Type B pancreatic cell (in vitro differentiated cells): ENCODE measurements around the gene MMRN2. TPM values are rescaled to one million over a fixed set of nuclear protein-coding genes. Genes with fewer than 3 reads are reported as not detected.

Experiments used
- DNase-seq: peaks from one replicate; pipeline ENCODE4 v3.0.0; 2021; ENCODE audit warnings: mixed read lengths; ENCODE audit not compliant: unreplicated experiment; ENCODE audit errors: extremely low spot score
- H3K27ac Mint-ChIP-seq: 2 replicates; pipeline ENCODE4 v1.8.0; 2021; ENCODE audit warnings: mild to moderate bottlenecking, mixed read lengths
- H3K27me3 Mint-ChIP-seq: 2 replicates; pipeline ENCODE4 v1.8.0; 2021; ENCODE audit warnings: mixed read lengths
- H3K36me3 Mint-ChIP-seq: 2 replicates; pipeline ENCODE4 v1.8.0; 2021; ENCODE audit warnings: mixed read lengths
- H3K4me1 Mint-ChIP-seq: one replicate; pipeline ENCODE4 v1.8.0; 2021; ENCODE audit warnings: mixed read lengths; ENCODE audit not compliant: unreplicated experiment
- H3K4me3 Mint-ChIP-seq: 2 replicates; pipeline ENCODE4 v1.8.0; 2021; ENCODE audit warnings: mild to moderate bottlenecking, mixed read lengths
- H3K9me3 Mint-ChIP-seq: 2 replicates; pipeline ENCODE4 v1.8.0; 2021; ENCODE audit warnings: mixed read lengths
- total RNA-seq: library from RNA; stranded (reverse); gene quantifications from 2 replicates; pipeline ENCODE4 v1.2.1, GENCODE V29; 2021; ENCODE audit warnings: low replicate concordance
- TF ChIP-seq, protein P1 (sequence below): fragments of 200-600 bp; sonication (generic); conservative IDR thresholded peaks from 2 replicates; pipeline ENCODE4 v1.5.0; 2021; ENCODE audit warnings: antibody characterized with exemption, mild to moderate bottlenecking

Gene MMRN2
- total RNA-seq, 1 donor from 2014 or later: 5.5 TPM

DNA sequence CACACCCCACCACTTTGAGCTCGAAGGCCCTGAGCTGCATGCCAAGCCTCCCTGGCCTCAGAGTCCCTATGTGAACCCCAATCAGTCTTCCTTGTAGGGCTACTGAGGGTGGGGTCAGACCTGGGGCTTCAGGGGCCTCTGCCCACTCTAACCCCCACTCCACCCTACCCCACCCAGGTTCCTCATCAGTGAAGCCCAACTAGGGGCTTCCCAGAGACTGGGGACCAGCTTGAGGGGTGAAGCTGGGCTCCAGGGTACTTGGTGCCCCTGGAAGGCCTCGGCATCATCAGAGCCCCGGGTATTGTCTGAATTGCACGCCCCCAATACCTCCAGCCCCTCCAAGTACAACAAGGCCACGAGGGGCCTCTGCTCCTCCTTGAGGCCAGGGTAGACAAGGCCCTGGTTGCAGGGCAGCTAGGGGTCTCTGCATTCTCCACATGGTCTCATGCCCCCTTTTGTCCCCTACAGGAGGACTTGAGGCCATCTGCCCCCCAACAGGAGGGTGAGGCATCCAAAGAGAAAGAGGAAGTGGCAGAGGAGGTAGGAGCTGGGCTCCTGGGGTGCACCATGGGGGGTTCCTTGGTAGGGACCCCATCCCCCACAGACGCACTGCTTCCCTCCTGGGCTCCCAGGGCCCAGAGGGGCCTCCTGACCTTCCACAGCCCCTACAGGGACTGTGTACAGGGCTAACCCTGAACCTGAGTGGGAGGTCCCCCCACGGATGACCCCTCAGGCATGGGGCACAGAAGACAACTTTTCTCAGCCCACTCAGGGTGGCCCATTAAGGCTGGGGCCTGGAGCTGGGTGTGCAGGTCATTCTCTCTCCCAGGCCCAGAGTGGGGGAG, 4.9 kb upstream of the MMRN2 start:
- TF ChIP-seq, protein P1, sequence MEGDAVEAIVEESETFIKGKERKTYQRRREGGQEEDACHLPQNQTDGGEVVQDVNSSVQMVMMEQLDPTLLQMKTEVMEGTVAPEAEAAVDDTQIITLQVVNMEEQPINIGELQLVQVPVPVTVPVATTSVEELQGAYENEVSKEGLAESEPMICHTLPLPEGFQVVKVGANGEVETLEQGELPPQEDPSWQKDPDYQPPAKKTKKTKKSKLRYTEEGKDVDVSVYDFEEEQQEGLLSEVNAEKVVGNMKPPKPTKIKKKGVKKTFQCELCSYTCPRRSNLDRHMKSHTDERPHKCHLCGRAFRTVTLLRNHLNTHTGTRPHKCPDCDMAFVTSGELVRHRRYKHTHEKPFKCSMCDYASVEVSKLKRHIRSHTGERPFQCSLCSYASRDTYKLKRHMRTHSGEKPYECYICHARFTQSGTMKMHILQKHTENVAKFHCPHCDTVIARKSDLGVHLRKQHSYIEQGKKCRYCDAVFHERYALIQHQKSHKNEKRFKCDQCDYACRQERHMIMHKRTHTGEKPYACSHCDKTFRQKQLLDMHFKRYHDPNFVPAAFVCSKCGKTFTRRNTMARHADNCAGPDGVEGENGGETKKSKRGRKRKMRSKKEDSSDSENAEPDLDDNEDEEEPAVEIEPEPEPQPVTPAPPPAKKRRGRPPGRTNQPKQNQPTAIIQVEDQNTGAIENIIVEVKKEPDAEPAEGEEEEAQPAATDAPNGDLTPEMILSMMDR: no peak
- H3K27me3 Mint-ChIP-seq: no peaks in the 10 kb centered on the region
- no peak overlapping the region for H3K27ac Mint-ChIP-seq
- peaks cover 3% of the 10 kb centered on the region for H3K36me3 Mint-ChIP-seq
- no peaks in the 10 kb centered on the region for H3K9me3 Mint-ChIP-seq
- H3K4me3 Mint-ChIP-seq: no peak overlapping the region
- H3K4me1 Mint-ChIP-seq: peaks cover 28% of the 10 kb centered on the region
- DNase-seq: peak; percentile 62

DNA sequence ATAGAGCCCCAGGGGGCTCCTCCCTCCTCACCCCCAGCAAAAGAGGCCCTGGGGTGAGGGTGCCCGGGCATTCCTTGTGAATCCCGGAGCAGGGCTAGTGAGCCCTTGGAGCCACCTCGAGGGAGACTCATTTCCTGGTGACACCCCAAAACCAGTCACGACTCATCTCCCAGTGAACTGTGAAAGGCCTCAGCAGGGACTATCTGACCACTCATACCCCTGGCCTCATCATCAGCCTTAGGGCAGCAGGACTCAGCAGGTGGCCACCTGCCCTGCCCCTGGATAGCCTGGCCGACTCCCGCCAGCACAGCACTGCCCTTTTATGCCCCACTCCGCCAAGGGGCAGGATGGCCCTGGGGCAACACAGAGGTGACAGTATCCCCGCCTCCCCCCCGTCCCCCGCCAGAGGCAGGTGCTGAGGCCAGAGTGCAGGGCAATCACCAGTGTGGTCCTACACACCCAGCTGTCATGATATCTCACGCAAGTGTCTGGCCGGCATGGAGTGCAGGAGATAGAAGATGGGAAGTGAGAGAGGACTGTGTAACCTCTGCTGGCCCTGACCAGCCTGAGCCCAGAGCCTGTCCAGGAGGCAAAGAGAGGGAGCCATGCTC, 4.2 kb upstream of the MMRN2 start:
- DNase-seq: no peak
- H3K4me3 Mint-ChIP-seq: no peak overlapping the region
- TF ChIP-seq, protein P1: no peak
- H3K9me3 Mint-ChIP-seq: no peaks in the 10 kb centered on the region
- H3K36me3 Mint-ChIP-seq: peaks cover 3% of the 10 kb centered on the region
- peaks cover 26% of the 10 kb centered on the region for H3K4me1 Mint-ChIP-seq
- no peak overlapping the region for H3K27ac Mint-ChIP-seq
- no peaks in the 10 kb centered on the region for H3K27me3 Mint-ChIP-seq

DNA sequence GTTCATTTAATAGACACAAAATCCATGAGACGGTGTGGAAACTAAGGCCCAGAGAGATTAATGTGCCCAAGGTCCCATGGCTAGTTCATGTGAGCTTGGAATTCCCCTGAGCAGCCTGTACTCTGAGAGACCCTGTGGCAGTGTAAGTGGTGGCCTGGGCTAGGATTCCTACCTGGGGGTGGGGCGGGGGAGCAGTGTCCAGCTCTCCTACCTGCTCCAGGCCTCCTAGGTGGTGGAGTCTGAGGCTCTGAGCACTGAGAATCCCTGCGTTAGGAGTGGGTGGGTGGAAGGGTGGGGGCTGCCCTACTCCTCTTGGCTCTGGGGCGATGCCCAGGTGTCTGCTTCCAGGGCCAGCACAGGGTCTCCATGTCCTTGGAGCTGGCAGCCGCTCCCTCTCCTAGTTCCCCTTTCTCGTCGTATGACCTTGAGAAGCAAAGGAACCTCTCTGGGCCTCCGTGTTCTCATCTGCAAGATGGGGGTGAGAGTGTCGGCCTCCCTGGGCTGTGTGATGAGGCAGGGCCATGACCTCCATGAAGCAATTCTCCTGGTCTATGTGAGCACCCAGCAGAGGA, 3.5 kb upstream of the MMRN2 start:
- Mint-ChIP-seq H3K36me3 (peaks cover 3% of the 10 kb centered on the region), H3K27me3 (no peaks in the 10 kb centered on the region), H3K27ac (peak overlapping the region; percentile 80), H3K4me1 (peaks cover 23% of the 10 kb centered on the region), H3K9me3 (no peaks in the 10 kb centered on the region), H3K4me3 (peak overlapping the region; percentile 68)
- TF ChIP-seq, protein P1: no peak
- DNase-seq: no peak

DNA sequence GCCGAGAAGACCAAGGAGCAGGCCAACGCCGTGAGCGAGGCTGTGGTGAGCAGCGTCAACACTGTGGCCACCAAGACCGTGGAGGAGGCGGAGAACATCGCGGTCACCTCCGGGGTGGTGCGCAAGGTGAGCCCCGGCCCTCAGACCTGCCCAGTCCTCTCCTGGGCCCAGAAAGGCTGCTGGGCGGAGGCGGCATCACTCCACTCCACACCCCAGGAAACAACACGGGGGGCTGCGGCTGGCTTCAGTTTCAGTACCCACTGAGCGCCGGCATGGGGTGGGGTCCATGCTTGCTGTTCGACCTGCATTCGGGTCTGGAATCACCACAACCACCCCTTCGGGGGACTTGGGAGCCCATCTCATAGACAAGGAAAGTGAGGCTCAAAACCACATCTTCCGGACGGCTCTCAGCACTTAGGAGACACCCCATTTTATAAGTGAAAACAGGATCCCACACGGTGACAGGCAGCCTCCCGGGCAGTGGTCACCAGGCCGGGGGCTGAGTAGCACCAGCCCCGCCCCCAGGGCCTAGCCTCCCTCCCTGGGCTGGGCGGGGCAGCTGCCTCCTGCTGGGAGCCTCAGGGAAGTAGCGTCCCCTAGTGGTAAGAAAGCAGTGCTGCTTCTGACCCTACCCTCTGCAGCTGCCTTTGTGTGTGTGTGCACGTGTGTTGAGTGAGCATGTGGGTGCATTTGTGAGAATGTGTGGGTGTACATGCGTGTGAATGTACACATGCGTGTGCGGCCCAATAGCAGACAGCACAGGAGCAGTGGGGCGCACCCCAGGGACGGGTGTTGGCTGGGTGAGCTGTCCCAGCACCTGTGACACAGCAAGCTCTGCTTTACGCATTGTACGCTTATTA, 2.8 kb upstream of the MMRN2 start:
- H3K4me3 Mint-ChIP-seq: peak overlapping the region; percentile 68
- no peak for DNase-seq
- H3K36me3 Mint-ChIP-seq: peaks cover 3% of the 10 kb centered on the region
- H3K27ac Mint-ChIP-seq: peak overlapping the region; percentile 80
- no peaks in the 10 kb centered on the region for H3K9me3 Mint-ChIP-seq
- peaks cover 17% of the 10 kb centered on the region for H3K4me1 Mint-ChIP-seq
- no peaks in the 10 kb centered on the region for H3K27me3 Mint-ChIP-seq
- TF ChIP-seq, protein P1: peak; percentile 88

DNA sequence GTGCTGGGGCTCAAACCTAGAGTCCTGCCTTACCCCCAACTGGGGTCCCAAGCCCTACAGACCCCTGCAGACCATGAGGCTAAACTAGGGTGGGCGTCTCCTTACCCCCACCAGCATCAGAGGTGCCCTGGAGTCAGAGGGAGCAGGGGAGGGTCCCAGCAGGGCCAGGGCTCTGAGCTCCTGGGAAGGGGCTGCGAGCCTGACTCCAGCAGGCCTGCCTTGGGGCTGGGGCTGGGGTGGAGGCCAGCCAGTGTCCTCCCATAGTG, 2.3 kb upstream of the MMRN2 start:
- peaks cover 16% of the 10 kb centered on the region for H3K4me1 Mint-ChIP-seq
- TF ChIP-seq, protein P1: no peak
- H3K27me3 Mint-ChIP-seq: no peaks in the 10 kb centered on the region
- peak overlapping the region; percentile 86 for H3K4me3 Mint-ChIP-seq
- DNase-seq: no peak
- H3K27ac Mint-ChIP-seq: no peak overlapping the region
- H3K36me3 Mint-ChIP-seq: no peaks in the 10 kb centered on the region
- no peaks in the 10 kb centered on the region for H3K9me3 Mint-ChIP-seq
